Measurements from ENCODE around the gene ZNF343. TPM values are rescaled to one million over a fixed set of nuclear protein-coding genes. Genes with fewer than 3 reads are reported as not detected.

Gene ZNF343
- polyA plus RNA-seq, 1 of the 3 experiments (the other 2 are of a cell fraction): 11.0 TPM

- H2AFZ ChIP-seq (ENCODE audit: low read depth): no peak overlapping the region
- H3K4me2 ChIP-seq: no peak overlapping the region
- ChIA-PET POLR2A (no interaction called here), CTCF (interaction anchor here (0.7 to 1.4 kb wide), 2 partner anchors 57 to 387 kb away, joined by 3 to 4 read pairs; no protein-coding TSS in a partner anchor)
- H3K9me2 ChIP-seq: no peaks in the 10 kb centered on the region
- no peak for DNase-seq
- H3F3A ChIP-seq (replicated peaks; ENCODE audit: insufficient read depth): peaks cover 44% of the 10 kb centered on the region
- H3K4me1 ChIP-seq (ENCODE audit: control insufficient read depth in 1 of 2, insufficient read depth in 2 of 2, low read depth in 1 of 2, low read length in 1 of 2): peaks cover 15 to 16% of the 10 kb centered on the region in 2 experiments
- H3K36me3 ChIP-seq (replicated peaks in 1 of 2; ENCODE audit: control insufficient read depth in 1 of 2, insufficient read depth in 2 of 2, low read length in 1 of 2): peaks cover 82 to 83% of the 10 kb centered on the region in 2 experiments
- H3K27me3 ChIP-seq (ENCODE audit: insufficient read depth): no peaks in the 10 kb centered on the region
- no peak overlapping the region for H3K4me3 ChIP-seq (ENCODE audit: low read depth in 2 of 2, low read length in 1 of 2)
- peaks cover 62% of the 10 kb centered on the region for H4K20me1 ChIP-seq (ENCODE audit: insufficient read depth)
- no peak overlapping the region for H3K27ac ChIP-seq (ENCODE audit: low read depth in 2 of 2, low read length in 1 of 2)
- TF ChIP-seq REST (IDR thresholded peaks at IDR 0.05; ENCODE audit: low read depth, low read length): no peak
- TF ChIP-seq GABPA (IDR thresholded peaks at IDR 0.05; ENCODE audit: low read depth): no peak
- TF ChIP-seq USF2 (IDR thresholded peaks at IDR 0.05; ENCODE audit: borderline replicate concordance, low read depth, low read length): no peak
- no peak for TF ChIP-seq MAX (IDR thresholded peaks at IDR 0.05; ENCODE audit: low read depth)
- TF ChIP-seq EZH2phosphoT487 (IDR thresholded peaks at IDR 0.05; ENCODE audit: borderline replicate concordance, low read depth): no peak
- no peak for TF ChIP-seq RFX5 (IDR thresholded peaks at IDR 0.05; ENCODE audit: low read length)
- TF ChIP-seq EP300 (IDR thresholded peaks at IDR 0.05; ENCODE audit: borderline replicate concordance in 1 of 2, low read depth in 1 of 2, low read length in 1 of 2): no peak
- TF ChIP-seq NRF1 (IDR thresholded peaks at IDR 0.05; ENCODE audit: low read depth, low read length): no peak
- TF ChIP-seq CHD2 (IDR thresholded peaks at IDR 0.05; ENCODE audit: low read length, partially characterized antibody): no peak
- 97% methylated on average over 6 of the region's 6 CpGs for WGBS (ENCODE audit: low lambda C conversion rate)
- H3K9ac ChIP-seq: no peak overlapping the region
- peaks cover 61% of the 10 kb centered on the region for H3K79me2 ChIP-seq (ENCODE audit: insufficient read depth)
- H3K9me3 ChIP-seq: no peaks in the 10 kb centered on the region
Measured at GRCh38 chr20:2465100-2465499, 43.6 kb downstream of the ZNF343 start.

- Histone ChIP-seq H3F3A (replicated peaks; ENCODE audit: insufficient read depth) (peaks cover 54% of the 10 kb centered on the region), H3K4me1 (ENCODE audit: control insufficient read depth in 1 of 2, insufficient read depth in 2 of 2, low read depth in 1 of 2, low read length in 1 of 2) (peaks cover 10 to 14% of the 10 kb centered on the region in 2 experiments), H3K4me2 (no peak overlapping the region), H4K20me1 (ENCODE audit: insufficient read depth) (peaks cover 52% of the 10 kb centered on the region), H2AFZ (ENCODE audit: low read depth) (no peak overlapping the region), H3K79me2 (ENCODE audit: insufficient read depth) (peaks cover 48% of the 10 kb centered on the region), H3K27me3 (ENCODE audit: insufficient read depth) (no peaks in the 10 kb centered on the region), H3K9ac (no peak overlapping the region), H3K36me3 (replicated peaks in 1 of 2; ENCODE audit: control insufficient read depth in 1 of 2, insufficient read depth in 2 of 2, low read length in 1 of 2) (peaks cover 92 to 95% of the 10 kb centered on the region in 2 experiments), H3K9me3 (no peaks in the 10 kb centered on the region), H3K4me3 (ENCODE audit: low read depth in 2 of 2, low read length in 1 of 2) (no peak overlapping the region), H3K9me2 (no peaks in the 10 kb centered on the region), H3K27ac (ENCODE audit: low read depth in 2 of 2, low read length in 1 of 2) (no peak overlapping the region)
- no peak for DNase-seq
- WGBS (ENCODE audit: low lambda C conversion rate): 91% methylated on average over 9 of the region's 9 CpGs
- POLR2A ChIA-PET: no interaction called here
- CTCF ChIA-PET: interaction anchor here (1.1 to 1.2 kb wide), 2 partner anchors 14 to 256 kb away, joined by 4 read pairs; no protein-coding TSS in a partner anchor
- TF ChIP-seq EZH2phosphoT487 (IDR thresholded peaks at IDR 0.05; ENCODE audit: borderline replicate concordance, low read depth) (no peak), REST (IDR thresholded peaks at IDR 0.05; ENCODE audit: low read depth, low read length) (no peak), FOXJ3 (CRISPR knock-in tag; IDR thresholded peaks at IDR 0.05) (no peak), USF2 (IDR thresholded peaks at IDR 0.05; ENCODE audit: borderline replicate concordance, low read depth, low read length) (no peak), MEF2A (IDR thresholded peaks at IDR 0.05; ENCODE audit: borderline replicate concordance, low read depth) (no peak), POLR2AphosphoS5 (IDR thresholded peaks at IDR 0.05; ENCODE audit: low read depth, low read length) (no peak), SMC3 (IDR thresholded peaks at IDR 0.05; ENCODE audit: low read depth, low read length) (no peak), TEAD4 (IDR thresholded peaks at IDR 0.05; ENCODE audit: borderline replicate concordance, insufficient read depth) (no peak)
Measured at GRCh38 chr20:2463616-2464365, 44.9 kb downstream of the ZNF343 start.

All from SK-N-SH (cell line).